DOHH2 (cell line): ENCODE data around the gene BPIFB2.

Source experiments
- H3F3A ChIP-seq: fragments of 200-600 bp; sonication (generic), shearing (Covaris generic); 2 replicates; pipeline ENCODE4 v1.6.0; 2016; ENCODE audit warnings: antibody characterized with exemption, mild to moderate bottlenecking; ENCODE audit not compliant: control insufficient read depth, insufficient read depth
- H3K27ac ChIP-seq: fragments of 200-600 bp; sonication (generic); 2 replicates; pipeline ENCODE4 v1.5.1; 2014; ENCODE audit warnings: low read depth, mild to moderate bottlenecking, low read length, moderate library complexity
- H3K27me3 ChIP-seq: fragments of 200-600 bp; sonication (generic); 2 replicates; pipeline ENCODE4 v1.6.1; 2014; ENCODE audit warnings: mild to moderate bottlenecking, low read length, mixed read lengths; ENCODE audit not compliant: control insufficient read depth
- H3K36me3 ChIP-seq: fragments of 200-600 bp; sonication (generic); 2 replicates; pipeline ENCODE4 v1.6.1; 2014; ENCODE audit warnings: mild to moderate bottlenecking, low read length, moderate library complexity, mixed read lengths; ENCODE audit not compliant: control insufficient read depth
- H3K4me1 ChIP-seq: fragments of 200-600 bp; sonication (generic); 2 replicates; pipeline ENCODE4 v1.6.1; 2014; ENCODE audit warnings: mild to moderate bottlenecking, low read length, mixed read lengths; ENCODE audit not compliant: control insufficient read depth
- H3K4me2 ChIP-seq: fragments of 200-600 bp; sonication (generic); 2 replicates; pipeline ENCODE4 v1.6.0; 2014; ENCODE audit warnings: mild to moderate bottlenecking, low read length, moderate library complexity
- H3K4me3 ChIP-seq: fragments of 200-600 bp; sonication (generic); 2 replicates; pipeline ENCODE4 v1.5.1; 2014; ENCODE audit warnings: mild to moderate bottlenecking, low read length, mixed read lengths
- H3K79me2 ChIP-seq: fragments of 200-600 bp; sonication (generic); 2 replicates; pipeline ENCODE4 v1.6.1; 2014; ENCODE audit warnings: mild to moderate bottlenecking, low read length, mixed read lengths; ENCODE audit not compliant: control insufficient read depth
- H3K9me2 ChIP-seq: fragments of 200-600 bp; sonication (generic); replicated peaks from 2 replicates; pipeline ENCODE4 v1.6.1; 2014; ENCODE audit warnings: mild to moderate bottlenecking, low read length, mixed read lengths; ENCODE audit not compliant: control insufficient read depth
- H3K9me3 ChIP-seq: fragments of 200-600 bp; sonication (generic); 2 replicates; pipeline ENCODE4 v1.6.1; 2014; ENCODE audit warnings: antibody characterized with exemption, low read length, mixed read lengths; ENCODE audit not compliant: control insufficient read depth, insufficient read depth
- H4K20me1 ChIP-seq: fragments of 200-600 bp; sonication (generic); 2 replicates; pipeline ENCODE4 v1.6.0; 2014; ENCODE audit warnings: low read depth, mild to moderate bottlenecking, antibody characterized with exemption, low read length, moderate library complexity; ENCODE audit not compliant: control insufficient read depth, insufficient read depth
- EZH2phosphoT487 ChIP-seq: fragments of 200-600 bp; sonication (generic); IDR thresholded peaks from 2 replicates; pipeline ENCODE4 v1.6.1; 2017; ENCODE audit warnings: borderline replicate concordance, mild to moderate bottlenecking, antibody characterized with exemption, low read length, moderate library complexity, mixed read lengths
- TF ChIP-seq, protein P1 (sequence below): fragments of 200-600 bp; sonication (generic); IDR thresholded peaks from one replicate; pipeline ENCODE4 v1.5.1; 2014; ENCODE audit warnings: antibody characterized with exemption, mild to moderate bottlenecking, low read depth, low read length; ENCODE audit not compliant: poor library complexity, severe bottlenecking

BPIFB2 gene

DNA sequence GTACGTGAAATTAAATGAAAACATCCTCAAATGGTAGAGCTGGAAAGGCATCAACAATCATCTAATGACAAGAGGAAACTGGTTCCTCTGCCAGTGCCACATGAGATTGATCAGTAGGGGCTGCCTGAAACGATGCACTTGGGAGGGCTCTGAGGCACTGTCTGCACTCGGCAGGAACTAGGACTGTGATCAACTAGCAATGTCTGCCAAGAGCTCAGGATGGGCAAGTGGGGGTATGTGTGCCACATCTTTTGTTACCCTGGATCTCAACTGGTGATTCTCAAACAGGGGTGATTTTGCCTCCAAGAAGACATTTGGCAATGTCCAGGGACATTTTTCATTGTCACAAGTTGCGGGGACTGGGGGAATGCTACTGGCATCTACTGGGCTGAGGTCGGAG lies 25.9 kb downstream of the BPIFB2 start:
- Histone ChIP-seq H3K4me2 (no peak overlapping the region), H3K36me3 (no peaks in the 10 kb centered on the region), H3K27ac (no peak overlapping the region), H3K4me3 (no peak overlapping the region), H3K4me1 (no peaks in the 10 kb centered on the region), H3K79me2 (no peaks in the 10 kb centered on the region), H3F3A (no peaks in the 10 kb centered on the region), H3K9me3 (no peaks in the 10 kb centered on the region), H4K20me1 (no peaks in the 10 kb centered on the region), H3K27me3 (no peaks in the 10 kb centered on the region), H3K9me2 (no peaks in the 10 kb centered on the region)
- TF ChIP-seq, protein P1, sequence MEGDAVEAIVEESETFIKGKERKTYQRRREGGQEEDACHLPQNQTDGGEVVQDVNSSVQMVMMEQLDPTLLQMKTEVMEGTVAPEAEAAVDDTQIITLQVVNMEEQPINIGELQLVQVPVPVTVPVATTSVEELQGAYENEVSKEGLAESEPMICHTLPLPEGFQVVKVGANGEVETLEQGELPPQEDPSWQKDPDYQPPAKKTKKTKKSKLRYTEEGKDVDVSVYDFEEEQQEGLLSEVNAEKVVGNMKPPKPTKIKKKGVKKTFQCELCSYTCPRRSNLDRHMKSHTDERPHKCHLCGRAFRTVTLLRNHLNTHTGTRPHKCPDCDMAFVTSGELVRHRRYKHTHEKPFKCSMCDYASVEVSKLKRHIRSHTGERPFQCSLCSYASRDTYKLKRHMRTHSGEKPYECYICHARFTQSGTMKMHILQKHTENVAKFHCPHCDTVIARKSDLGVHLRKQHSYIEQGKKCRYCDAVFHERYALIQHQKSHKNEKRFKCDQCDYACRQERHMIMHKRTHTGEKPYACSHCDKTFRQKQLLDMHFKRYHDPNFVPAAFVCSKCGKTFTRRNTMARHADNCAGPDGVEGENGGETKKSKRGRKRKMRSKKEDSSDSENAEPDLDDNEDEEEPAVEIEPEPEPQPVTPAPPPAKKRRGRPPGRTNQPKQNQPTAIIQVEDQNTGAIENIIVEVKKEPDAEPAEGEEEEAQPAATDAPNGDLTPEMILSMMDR = no peak
- no peak for TF ChIP-seq EZH2phosphoT487

DNA sequence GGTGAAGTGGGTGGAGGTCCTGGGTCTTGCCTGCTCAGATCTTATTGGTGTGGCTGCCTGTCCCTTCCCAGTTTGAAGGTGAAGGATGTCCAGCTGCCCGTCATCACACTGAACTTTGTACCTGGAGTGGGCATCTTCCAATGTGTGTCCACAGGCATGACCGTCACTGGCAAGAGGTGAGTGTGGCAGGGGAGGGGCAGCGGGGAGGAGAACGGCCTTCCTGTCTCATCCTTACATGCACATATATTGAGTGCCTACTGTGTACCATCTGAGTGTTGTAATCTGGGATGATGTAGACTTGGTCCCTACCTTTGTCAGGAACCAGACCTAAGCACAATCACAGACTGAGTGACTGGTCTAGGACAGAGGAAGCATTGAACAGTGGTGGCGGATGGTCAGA lies 26.6 kb downstream of the BPIFB2 start:
- no peaks in the 10 kb centered on the region for H3K9me3 ChIP-seq
- no peak overlapping the region for H3K27ac ChIP-seq
- TF ChIP-seq, protein P1 = no peak
- no peak for TF ChIP-seq EZH2phosphoT487
- no peaks in the 10 kb centered on the region for H4K20me1 ChIP-seq
- no peak overlapping the region for H3K4me3 ChIP-seq
- H3K79me2 ChIP-seq = no peaks in the 10 kb centered on the region
- no peaks in the 10 kb centered on the region for H3K9me2 ChIP-seq
- H3K4me2 ChIP-seq = no peak overlapping the region
- no peaks in the 10 kb centered on the region for H3K4me1 ChIP-seq
- H3K36me3 ChIP-seq = no peaks in the 10 kb centered on the region
- no peaks in the 10 kb centered on the region for H3K27me3 ChIP-seq
- no peaks in the 10 kb centered on the region for H3F3A ChIP-seq

DNA sequence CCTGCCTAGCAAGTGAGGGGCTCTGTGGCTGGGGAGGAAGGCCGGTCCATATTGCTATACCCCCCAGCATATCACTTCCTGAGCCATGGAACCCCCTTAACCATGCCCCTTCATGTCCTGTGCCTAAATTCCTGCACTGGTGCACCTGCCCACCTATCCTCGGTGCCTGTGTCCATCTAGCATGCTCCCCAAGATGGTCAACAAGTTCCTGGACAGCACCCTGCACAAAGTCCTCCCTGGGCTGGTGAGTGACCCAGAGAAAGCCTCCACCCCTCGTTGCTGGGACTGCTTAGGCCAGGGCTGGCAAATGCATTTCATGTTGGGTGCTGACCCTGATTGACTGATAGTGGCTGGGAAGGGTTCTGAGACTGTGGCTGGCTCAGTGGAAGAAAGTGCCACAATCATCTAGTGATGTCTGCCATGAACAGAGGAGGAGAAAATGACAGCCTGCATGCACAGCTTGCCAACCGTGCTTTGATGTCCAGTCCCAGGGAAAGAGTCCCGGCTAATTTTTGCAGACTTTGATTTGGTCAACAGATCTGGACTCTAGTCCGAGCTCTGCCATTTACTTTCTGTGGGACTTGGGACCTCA lies 27.5 kb downstream of the BPIFB2 start:
- Histone ChIP-seq H4K20me1 (no peaks in the 10 kb centered on the region), H3K36me3 (no peaks in the 10 kb centered on the region), H3K27me3 (0 out of 2 replicates have a peak, but pooled peaks cover 2% of the 10 kb centered on the region), H3K9me2 (no peaks in the 10 kb centered on the region), H3K4me3 (no peak overlapping the region), H3K4me2 (no peak overlapping the region), H3K9me3 (no peaks in the 10 kb centered on the region), H3F3A (no peaks in the 10 kb centered on the region), H3K27ac (no peak overlapping the region), H3K4me1 (no peaks in the 10 kb centered on the region), H3K79me2 (no peaks in the 10 kb centered on the region)
- TF ChIP-seq, protein P1 = no peak
- TF ChIP-seq EZH2phosphoT487 = no peak
